DND-41 (cell line): ENCODE data around the gene ST6GALNAC6.

Experiments used
- EZH2 ChIP-seq: IDR thresholded peaks from 3 replicates; pipeline ENCODE4 v1.6.1; 2012; ENCODE audit warnings: borderline replicate concordance, low read depth, mild to moderate bottlenecking, moderate library complexity, low read length, inconsistent platforms; ENCODE audit not compliant: severe bottlenecking
- TF ChIP-seq, protein P1 (sequence below): IDR thresholded peaks from 2 replicates; pipeline ENCODE4 v1.5.1; 2012; ENCODE audit warnings: borderline replicate concordance, low read length, moderate library complexity, mild to moderate bottlenecking; ENCODE audit not compliant: poor library complexity, severe bottlenecking; ENCODE audit errors: extremely low read depth

GRCh38 chr9:127926906-127927200 is 27.4 kb upstream of the ST6GALNAC6 start:
- TF ChIP-seq, protein P1, sequence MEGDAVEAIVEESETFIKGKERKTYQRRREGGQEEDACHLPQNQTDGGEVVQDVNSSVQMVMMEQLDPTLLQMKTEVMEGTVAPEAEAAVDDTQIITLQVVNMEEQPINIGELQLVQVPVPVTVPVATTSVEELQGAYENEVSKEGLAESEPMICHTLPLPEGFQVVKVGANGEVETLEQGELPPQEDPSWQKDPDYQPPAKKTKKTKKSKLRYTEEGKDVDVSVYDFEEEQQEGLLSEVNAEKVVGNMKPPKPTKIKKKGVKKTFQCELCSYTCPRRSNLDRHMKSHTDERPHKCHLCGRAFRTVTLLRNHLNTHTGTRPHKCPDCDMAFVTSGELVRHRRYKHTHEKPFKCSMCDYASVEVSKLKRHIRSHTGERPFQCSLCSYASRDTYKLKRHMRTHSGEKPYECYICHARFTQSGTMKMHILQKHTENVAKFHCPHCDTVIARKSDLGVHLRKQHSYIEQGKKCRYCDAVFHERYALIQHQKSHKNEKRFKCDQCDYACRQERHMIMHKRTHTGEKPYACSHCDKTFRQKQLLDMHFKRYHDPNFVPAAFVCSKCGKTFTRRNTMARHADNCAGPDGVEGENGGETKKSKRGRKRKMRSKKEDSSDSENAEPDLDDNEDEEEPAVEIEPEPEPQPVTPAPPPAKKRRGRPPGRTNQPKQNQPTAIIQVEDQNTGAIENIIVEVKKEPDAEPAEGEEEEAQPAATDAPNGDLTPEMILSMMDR = no peak
- no peak for TF ChIP-seq EZH2
